DOHH2 (cell line): ENCODE results near the gene CFAP77.

Experiments used
- EZH2phosphoT487 ChIP-seq: fragments of 200-600 bp; sonication (generic); IDR thresholded peaks from 2 replicates; pipeline ENCODE4 v1.6.1; 2017; ENCODE audit warnings: borderline replicate concordance, mild to moderate bottlenecking, antibody characterized with exemption, low read length, moderate library complexity, mixed read lengths
- TF ChIP-seq, protein P1 (sequence below): fragments of 200-600 bp; sonication (generic); IDR thresholded peaks from one replicate; pipeline ENCODE4 v1.5.1; 2014; ENCODE audit warnings: antibody characterized with exemption, mild to moderate bottlenecking, low read depth, low read length; ENCODE audit not compliant: poor library complexity, severe bottlenecking

DNA sequence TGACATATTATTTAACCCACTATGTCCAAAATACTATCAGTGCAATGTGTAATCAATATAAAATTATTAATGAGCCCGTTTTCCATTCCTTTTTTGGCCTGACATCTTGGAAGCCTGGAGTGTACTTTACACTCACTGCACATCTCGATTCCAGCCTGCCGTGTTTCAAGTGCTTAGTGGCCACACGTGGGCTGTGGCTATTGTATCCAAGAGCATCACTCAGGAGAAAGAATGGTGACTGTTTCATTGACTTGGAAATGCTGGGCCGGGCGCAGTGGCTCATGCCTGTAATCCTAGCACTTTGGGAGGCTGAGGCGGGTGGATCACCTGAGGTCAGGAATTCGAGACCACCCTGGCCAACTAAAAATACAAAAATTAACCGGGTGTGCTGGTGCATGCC is 54.5 kb downstream of the CFAP77 start:
- TF ChIP-seq, protein P1, sequence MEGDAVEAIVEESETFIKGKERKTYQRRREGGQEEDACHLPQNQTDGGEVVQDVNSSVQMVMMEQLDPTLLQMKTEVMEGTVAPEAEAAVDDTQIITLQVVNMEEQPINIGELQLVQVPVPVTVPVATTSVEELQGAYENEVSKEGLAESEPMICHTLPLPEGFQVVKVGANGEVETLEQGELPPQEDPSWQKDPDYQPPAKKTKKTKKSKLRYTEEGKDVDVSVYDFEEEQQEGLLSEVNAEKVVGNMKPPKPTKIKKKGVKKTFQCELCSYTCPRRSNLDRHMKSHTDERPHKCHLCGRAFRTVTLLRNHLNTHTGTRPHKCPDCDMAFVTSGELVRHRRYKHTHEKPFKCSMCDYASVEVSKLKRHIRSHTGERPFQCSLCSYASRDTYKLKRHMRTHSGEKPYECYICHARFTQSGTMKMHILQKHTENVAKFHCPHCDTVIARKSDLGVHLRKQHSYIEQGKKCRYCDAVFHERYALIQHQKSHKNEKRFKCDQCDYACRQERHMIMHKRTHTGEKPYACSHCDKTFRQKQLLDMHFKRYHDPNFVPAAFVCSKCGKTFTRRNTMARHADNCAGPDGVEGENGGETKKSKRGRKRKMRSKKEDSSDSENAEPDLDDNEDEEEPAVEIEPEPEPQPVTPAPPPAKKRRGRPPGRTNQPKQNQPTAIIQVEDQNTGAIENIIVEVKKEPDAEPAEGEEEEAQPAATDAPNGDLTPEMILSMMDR = no peak
- no peak for TF ChIP-seq EZH2phosphoT487
